NAMALWA (cell line): ENCODE results near the gene LRRC17.
"Not testable (repeated sequence)": the region's sequence is repeated elsewhere in the genome, so short reads cannot be mapped to it uniquely, and the experiment has no call there.

Experiments
- DNase-seq: peaks from one replicate; pipeline ENCODE4 v3.0.0-alpha.2; 2015; ENCODE audit warnings: low spot score

The LRRC17 gene

GRCh38 chr7:102897856-102898531, 14.8 kb upstream of the LRRC17 start:
- DNase-seq: no peak

- DNase-seq: no peak
Observed at GRCh38 chr7:102898532-102898859, 14.3 kb upstream of the LRRC17 start.

- not testable (repeated sequence) for DNase-seq
Observed at GRCh38 chr7:102902052-102902451, 10.7 kb upstream of the LRRC17 start.

- DNase-seq: not testable (repeated sequence)
Observed at GRCh38 chr7:102903576-102903975, 9.2 kb upstream of the LRRC17 start.

- no peak for DNase-seq
Observed at GRCh38 chr7:102908676-102909075, 4.1 kb upstream of the LRRC17 start.

- DNase-seq: no peak
Observed at GRCh38 chr7:102913826-102914225, 1.0 kb downstream of the LRRC17 start.

- no peak for DNase-seq
Observed at GRCh38 chr7:102914585-102914984, 1.8 kb downstream of the LRRC17 start.

- no peak for DNase-seq
Observed at GRCh38 chr7:102916426-102916825, 3.6 kb downstream of the LRRC17 start.

- no peak for DNase-seq
Observed at GRCh38 chr7:102916881-102917280, 4.1 kb downstream of the LRRC17 start.

- DNase-seq: no peak
Observed at GRCh38 chr7:102917436-102918353, 4.9 kb downstream of the LRRC17 start.

GRCh38 chr7:102918845-102919244, 6.0 kb downstream of the LRRC17 start:
- no peak for DNase-seq

GRCh38 chr7:102925976-102926782, 13.4 kb downstream of the LRRC17 start:
- DNase-seq: no peak

- no peak for DNase-seq
Observed at GRCh38 chr7:102926783-102927140, 14.0 kb downstream of the LRRC17 start.

- no peak for DNase-seq
Observed at GRCh38 chr7:102927312-102927933, 14.6 kb downstream of the LRRC17 start.

- no peak for DNase-seq
Observed at GRCh38 chr7:102931757-102932156, 19.0 kb downstream of the LRRC17 start.

- DNase-seq: no peak
Observed at GRCh38 chr7:102933763-102934162, 21.0 kb downstream of the LRRC17 start.

- no peak for DNase-seq
Observed at GRCh38 chr7:102934239-102934638, 21.4 kb downstream of the LRRC17 start.

GRCh38 chr7:102934701-102935100, 21.9 kb downstream of the LRRC17 start:
- no peak for DNase-seq

- DNase-seq: no peak
Observed at GRCh38 chr7:102935450-102936115, 22.8 kb downstream of the LRRC17 start.

- no peak for DNase-seq
Observed at GRCh38 chr7:102938679-102939078, 25.9 kb downstream of the LRRC17 start.

GRCh38 chr7:102942181-102942866, 29.5 kb downstream of the LRRC17 start:
- DNase-seq: no peak
